ENCODE results near the gene CACNA2D1. TPM values are rescaled to one million over a fixed set of nuclear protein-coding genes. Genes with fewer than 3 reads are reported as not detected.

The CACNA2D1 gene
- total RNA-seq, 1 experiment from 2014 or later = 0.77 TPM

- no TSS peak for BruUV-seq (replicated peaks)
- Histone ChIP-seq H3K79me2 (ENCODE audit: low read length) (no peaks in the 10 kb centered on the region), H3K36me3 (ENCODE audit: low read depth, low read length) (no peaks in the 10 kb centered on the region), H3K27ac (ENCODE audit: low read length) (no peak overlapping the region), H3F3A (ENCODE audit: low read length, unreplicated experiment) (no peaks in the 10 kb centered on the region), H3K4me2 (ENCODE audit: low read length) (no peak overlapping the region), H3K27me3 (ENCODE audit: low read length) (peaks cover 29% of the 10 kb centered on the region), H4K20me1 (ENCODE audit: low read length) (no peaks in the 10 kb centered on the region), H2AFZ (ENCODE audit: low read length) (no peak overlapping the region), H3K9me2 (replicated peaks; ENCODE audit: low read length) (no peaks in the 10 kb centered on the region), H3K4me1 (ENCODE audit: insufficient read depth, low read length) (no peaks in the 10 kb centered on the region), H3K9ac (ENCODE audit: low read length) (no peak overlapping the region), H3K9me3 (ENCODE audit: low read length) (no peaks in the 10 kb centered on the region), H3K4me3 (ENCODE audit: low read length) (no peak overlapping the region)
- no peak for TF ChIP-seq CTCF (conservative IDR thresholded peaks at IDR 0.05; ENCODE audit: low read depth, low read length)
- intact Hi-C loops (cut with micrococcal nuclease) = no loop called here
- CTCF ChIA-PET = no interaction called here
- POLR2A ChIA-PET (ENCODE audit: unreplicated experiment) = interaction anchor here (0.7 kb wide), 1 partner anchor 7 kb away, joined by 3 read pairs; no protein-coding TSS in a partner anchor
- no peak for ATAC-seq
- no peak for DNase-seq
Observed at GRCh38 chr7:82477733-82478515, 34.3 kb upstream of the CACNA2D1 start.

- no TSS peak for BruUV-seq (replicated peaks)
- H3K9ac ChIP-seq (ENCODE audit: low read length) = no peak overlapping the region
- CTCF ChIA-PET = no interaction called here
- H4K20me1 ChIP-seq (ENCODE audit: low read length) = no peaks in the 10 kb centered on the region
- POLR2A ChIA-PET (ENCODE audit: unreplicated experiment) = no interaction called here
- peaks cover 36% of the 10 kb centered on the region for H3K27me3 ChIP-seq (ENCODE audit: low read length)
- H3K4me2 ChIP-seq (ENCODE audit: low read length) = no peak overlapping the region
- H3K9me3 ChIP-seq (ENCODE audit: low read length) = no peaks in the 10 kb centered on the region
- no peak for DNase-seq
- H3F3A ChIP-seq (ENCODE audit: low read length, unreplicated experiment) = no peaks in the 10 kb centered on the region
- intact Hi-C loops (cut with micrococcal nuclease) = no loop called here
- ATAC-seq = no peak
- no peak overlapping the region for H2AFZ ChIP-seq (ENCODE audit: low read length)
- H3K9me2 ChIP-seq (replicated peaks; ENCODE audit: low read length) = no peaks in the 10 kb centered on the region
- no peak for TF ChIP-seq EZH2phosphoT487 (IDR thresholded peaks at IDR 0.05; ENCODE audit: borderline replicate concordance, low read length)
- TF ChIP-seq EZH2 (IDR thresholded peaks at IDR 0.05; ENCODE audit: low read length, unreplicated experiment) = no peak
- no peak for TF ChIP-seq CTCF (conservative IDR thresholded peaks at IDR 0.05; ENCODE audit: low read depth, low read length)
- H3K27ac ChIP-seq (ENCODE audit: low read length) = no peak overlapping the region
- no peaks in the 10 kb centered on the region for H3K4me1 ChIP-seq (ENCODE audit: insufficient read depth, low read length)
- H3K4me3 ChIP-seq (ENCODE audit: low read length) = no peak overlapping the region
- no peaks in the 10 kb centered on the region for H3K36me3 ChIP-seq (ENCODE audit: low read depth, low read length)
- H3K79me2 ChIP-seq (ENCODE audit: low read length) = no peaks in the 10 kb centered on the region
Observed at GRCh38 chr7:82472966-82473365, 29.4 kb upstream of the CACNA2D1 start.

- no peak overlapping the region for H3K9ac ChIP-seq (ENCODE audit: low read length)
- H3K27ac ChIP-seq (ENCODE audit: low read length) = no peak overlapping the region
- H3K27me3 ChIP-seq (ENCODE audit: low read length) = peaks cover 37% of the 10 kb centered on the region
- no peaks in the 10 kb centered on the region for H3K79me2 ChIP-seq (ENCODE audit: low read length)
- H3K9me2 ChIP-seq (replicated peaks; ENCODE audit: low read length) = no peaks in the 10 kb centered on the region
- ChIA-PET CTCF (no interaction called here), POLR2A (ENCODE audit: unreplicated experiment) (no interaction called here)
- TF ChIP-seq EZH2phosphoT487 (IDR thresholded peaks at IDR 0.05; ENCODE audit: borderline replicate concordance, low read length) (no peak), EZH2 (IDR thresholded peaks at IDR 0.05; ENCODE audit: low read length, unreplicated experiment) (no peak), CTCF (conservative IDR thresholded peaks at IDR 0.05; ENCODE audit: low read depth, low read length) (no peak)
- H3K4me3 ChIP-seq (ENCODE audit: low read length) = no peak overlapping the region
- no peaks in the 10 kb centered on the region for H3F3A ChIP-seq (ENCODE audit: low read length, unreplicated experiment)
- H4K20me1 ChIP-seq (ENCODE audit: low read length) = no peaks in the 10 kb centered on the region
- no peak overlapping the region for H2AFZ ChIP-seq (ENCODE audit: low read length)
- ATAC-seq (no peak), DNase-seq (no peak)
- no peaks in the 10 kb centered on the region for H3K36me3 ChIP-seq (ENCODE audit: low read depth, low read length)
- no peak overlapping the region for H3K4me2 ChIP-seq (ENCODE audit: low read length)
- intact Hi-C loops (cut with micrococcal nuclease) = no loop called here
- H3K9me3 ChIP-seq (ENCODE audit: low read length) = no peaks in the 10 kb centered on the region
- no peaks in the 10 kb centered on the region for H3K4me1 ChIP-seq (ENCODE audit: insufficient read depth, low read length)
- BruUV-seq (replicated peaks) = no TSS peak
Observed at GRCh38 chr7:82471351-82472020, 27.9 kb upstream of the CACNA2D1 start.

Measured in PC-3 (cell line).